ENCODE results near the gene RAB3GAP2.
"Not testable (repeated sequence)": the region's sequence is repeated elsewhere in the genome, so short reads cannot be mapped to it uniquely, and the experiment has no call there.

RAB3GAP2 gene

DNA sequence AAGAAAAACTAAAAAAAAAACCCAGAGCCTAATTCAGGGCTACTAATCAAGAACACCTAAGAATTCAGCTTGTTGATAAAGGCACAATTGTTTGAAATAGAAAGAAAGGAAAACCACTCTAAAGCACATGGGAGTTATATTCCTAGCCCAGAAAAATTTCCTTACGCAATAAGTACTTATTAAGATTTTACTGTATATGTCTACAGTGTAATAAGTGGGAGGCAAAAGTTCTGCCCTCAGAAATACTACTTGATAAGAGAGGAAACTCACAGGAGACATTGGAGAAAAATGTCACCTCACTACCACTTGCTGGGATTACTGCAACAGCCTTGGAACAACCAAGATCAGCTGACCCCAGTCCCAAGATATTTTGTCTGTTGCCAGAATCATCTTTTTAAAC is 112.2 kb downstream of the RAB3GAP2 start:
- H2BK15ac ChIP-seq (ENCODE audit: low read length), result no peak overlapping the region
- H3K18ac ChIP-seq (ENCODE audit: low read length), result no peak overlapping the region
- no peaks in the 10 kb centered on the region for H3K9me3 ChIP-seq (replicated peaks in 1 of 2; ENCODE audit: control insufficient read depth in 2 of 2, insufficient read depth in 1 of 2, low read depth in 1 of 2, low read length in 2 of 2)
- no peak overlapping the region for H4K91ac ChIP-seq (ENCODE audit: low read depth, low read length, poor library complexity)
- no peak overlapping the region for H3K23ac ChIP-seq (ENCODE audit: low read depth, low read length, poor library complexity)
- H3K4me3 ChIP-seq (ENCODE audit: low read length in 2 of 2), result no peak overlapping the region
- peaks cover 9 to 80% of the 10 kb centered on the region in 2 donors for H3K36me3 ChIP-seq (replicated peaks in 1 of 2; ENCODE audit: control insufficient read depth in 2 of 2, insufficient read depth in 2 of 2, low read length in 2 of 2)
- peaks cover 0 to 5% of the 10 kb centered on the region in 2 donors for H3K4me1 ChIP-seq (ENCODE audit: control insufficient read depth in 2 of 2, insufficient read depth in 1 of 2, low read depth in 1 of 2, low read length in 2 of 2)
- H2BK12ac ChIP-seq (ENCODE audit: low read length), result no peak overlapping the region
- DNase-seq (ENCODE audit: low spot score), result no peak
- H2AK5ac ChIP-seq (ENCODE audit: low read depth, low read length), result no peak overlapping the region
- WGBS, 2 donors (ENCODE audit: extremely low coverage in 2 of 2, insufficient read length in 2 of 2, insufficient replicate concordance in 1 of 2), result no CpG with 5 or more reads among the region's 1 CpG
- no peak overlapping the region for H3K4me2 ChIP-seq (ENCODE audit: insufficient read depth, low read length, poor library complexity, severe bottlenecking)
- H3K9ac ChIP-seq (ENCODE audit: low read depth, low read length, poor library complexity), result no peak overlapping the region
- no peak overlapping the region for H3K14ac ChIP-seq (ENCODE audit: low read length)
- H4K8ac ChIP-seq (ENCODE audit: low read depth, low read length), result no peak overlapping the region
- H3K27me3 ChIP-seq (ENCODE audit: control insufficient read depth in 3 of 3, insufficient read depth in 3 of 3, low read depth in 1 of 3, low read length in 3 of 3), result no peaks in the 10 kb centered on the region
- H3K27ac ChIP-seq (replicated peaks; ENCODE audit: low read length), result no peak overlapping the region
- no peak overlapping the region for H2AFZ ChIP-seq (ENCODE audit: low read length)
- no peak overlapping the region for H3K4ac ChIP-seq (ENCODE audit: low read length)
- no peak overlapping the region for H2BK5ac ChIP-seq (ENCODE audit: low read length)
- no peak overlapping the region for H2BK120ac ChIP-seq (ENCODE audit: low read depth, low read length)
- no peaks in the 10 kb centered on the region for H3K79me1 ChIP-seq (ENCODE audit: low read depth, low read length)

DNA sequence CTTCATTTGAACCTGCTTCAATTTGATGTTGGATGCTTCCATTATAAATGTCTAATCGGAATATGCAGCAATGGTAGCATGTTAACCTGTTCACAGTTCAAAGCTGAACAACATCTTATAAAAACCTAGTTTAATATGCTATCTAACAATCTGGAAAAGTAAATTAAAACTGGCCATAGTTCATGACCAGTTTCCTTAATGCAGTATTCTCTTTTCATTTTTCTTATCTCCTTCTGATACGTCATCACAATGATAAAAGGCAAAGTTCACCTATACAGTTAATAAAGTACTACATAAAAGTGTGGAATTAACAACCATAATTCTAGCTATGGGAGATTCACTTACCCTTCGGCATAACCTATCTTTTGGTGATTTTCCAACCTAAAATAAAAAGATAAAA is 113.2 kb downstream of the RAB3GAP2 start:
- no peak overlapping the region for H2BK12ac ChIP-seq (ENCODE audit: low read length)
- no CpG with 5 or more reads among the region's 3 CpGs for WGBS, 2 donors (ENCODE audit: extremely low coverage in 2 of 2, insufficient read length in 2 of 2, insufficient replicate concordance in 1 of 2)
- no peak overlapping the region for H2AFZ ChIP-seq (ENCODE audit: low read length)
- no peak overlapping the region for H3K4ac ChIP-seq (ENCODE audit: low read length)
- no peak overlapping the region for H2AK5ac ChIP-seq (ENCODE audit: low read depth, low read length)
- no peak overlapping the region for H3K4me2 ChIP-seq (ENCODE audit: insufficient read depth, low read length, poor library complexity, severe bottlenecking)
- H3K23ac ChIP-seq (ENCODE audit: low read depth, low read length, poor library complexity), result no peak overlapping the region
- H3K18ac ChIP-seq (ENCODE audit: low read length), result no peak overlapping the region
- H3K27me3 ChIP-seq (ENCODE audit: control insufficient read depth in 3 of 3, insufficient read depth in 3 of 3, low read depth in 1 of 3, low read length in 3 of 3), result no peaks in the 10 kb centered on the region
- no peak overlapping the region for H3K4me3 ChIP-seq (ENCODE audit: low read length in 2 of 2)
- peaks cover 0 to 5% of the 10 kb centered on the region in 2 donors for H3K4me1 ChIP-seq (ENCODE audit: control insufficient read depth in 2 of 2, insufficient read depth in 1 of 2, low read depth in 1 of 2, low read length in 2 of 2)
- H2BK15ac ChIP-seq (ENCODE audit: low read length), result no peak overlapping the region
- DNase-seq (ENCODE audit: low spot score), result no peak
- no peak overlapping the region for H2BK120ac ChIP-seq (ENCODE audit: low read depth, low read length)
- no peak overlapping the region for H3K14ac ChIP-seq (ENCODE audit: low read length)
- no peaks in the 10 kb centered on the region for H3K79me1 ChIP-seq (ENCODE audit: low read depth, low read length)
- no peak overlapping the region for H2BK5ac ChIP-seq (ENCODE audit: low read length)
- H4K91ac ChIP-seq (ENCODE audit: low read depth, low read length, poor library complexity), result no peak overlapping the region
- no peak overlapping the region for H3K27ac ChIP-seq (replicated peaks; ENCODE audit: low read length)
- peaks cover 13 to 78% of the 10 kb centered on the region in 2 donors for H3K36me3 ChIP-seq (replicated peaks in 1 of 2; ENCODE audit: control insufficient read depth in 2 of 2, insufficient read depth in 2 of 2, low read length in 2 of 2)
- no peak overlapping the region for H4K8ac ChIP-seq (ENCODE audit: low read depth, low read length)
- H3K9ac ChIP-seq (ENCODE audit: low read depth, low read length, poor library complexity), result no peak overlapping the region
- no peaks in the 10 kb centered on the region for H3K9me3 ChIP-seq (replicated peaks in 1 of 2; ENCODE audit: control insufficient read depth in 2 of 2, insufficient read depth in 1 of 2, low read depth in 1 of 2, low read length in 2 of 2)

DNA sequence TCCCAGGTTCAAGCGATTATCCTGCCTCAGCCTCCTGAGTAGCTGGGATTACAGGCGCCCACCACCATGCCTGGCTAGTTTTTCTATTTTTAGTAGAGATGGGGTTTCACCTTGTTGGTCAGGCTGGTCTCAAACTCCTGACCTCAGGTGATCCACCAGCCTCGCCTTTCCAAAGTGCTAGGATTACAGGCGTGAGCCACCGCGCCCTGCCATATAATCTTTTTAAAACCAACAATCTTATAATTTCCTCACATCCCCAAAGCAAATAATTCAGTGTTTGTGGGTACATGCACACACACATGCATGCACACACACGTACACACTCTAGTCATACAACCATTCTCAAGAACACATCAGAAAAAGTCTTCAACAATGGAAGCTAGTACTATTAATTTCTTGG is 113.7 kb downstream of the RAB3GAP2 start:
- H2BK120ac ChIP-seq (ENCODE audit: low read depth, low read length); H2AFZ ChIP-seq (ENCODE audit: low read length); H3K4ac ChIP-seq (ENCODE audit: low read length); H3K79me1 ChIP-seq (ENCODE audit: low read depth, low read length); H3K4me3 ChIP-seq (ENCODE audit: low read length in 2 of 2); H4K91ac ChIP-seq (ENCODE audit: low read depth, low read length, poor library complexity); H2BK12ac ChIP-seq (ENCODE audit: low read length); H3K18ac ChIP-seq (ENCODE audit: low read length); H3K9me3 ChIP-seq (replicated peaks in 1 of 2; ENCODE audit: control insufficient read depth in 2 of 2, insufficient read depth in 1 of 2, low read depth in 1 of 2, low read length in 2 of 2); H3K14ac ChIP-seq (ENCODE audit: low read length); H3K9ac ChIP-seq (ENCODE audit: low read depth, low read length, poor library complexity); H3K4me1 ChIP-seq (ENCODE audit: control insufficient read depth in 2 of 2, insufficient read depth in 1 of 2, low read depth in 1 of 2, low read length in 2 of 2); DNase-seq (ENCODE audit: low spot score); H3K4me2 ChIP-seq (ENCODE audit: insufficient read depth, low read length, poor library complexity, severe bottlenecking); H3K23ac ChIP-seq (ENCODE audit: low read depth, low read length, poor library complexity); H3K27me3 ChIP-seq (ENCODE audit: control insufficient read depth in 3 of 3, insufficient read depth in 3 of 3, low read depth in 1 of 3, low read length in 3 of 3); H4K8ac ChIP-seq (ENCODE audit: low read depth, low read length); H2BK5ac ChIP-seq (ENCODE audit: low read length); H3K27ac ChIP-seq (replicated peaks; ENCODE audit: low read length); H2AK5ac ChIP-seq (ENCODE audit: low read depth, low read length); H2BK15ac ChIP-seq (ENCODE audit: low read length): not testable (repeated sequence)
- WGBS, 2 donors (ENCODE audit: extremely low coverage in 2 of 2, insufficient read length in 2 of 2, insufficient replicate concordance in 1 of 2), result no CpG with 5 or more reads among the region's 7 CpGs
- peaks cover 13 to 80% of the 10 kb centered on the region in 2 donors for H3K36me3 ChIP-seq (replicated peaks in 1 of 2; ENCODE audit: control insufficient read depth in 2 of 2, insufficient read depth in 2 of 2, low read length in 2 of 2)

DNA sequence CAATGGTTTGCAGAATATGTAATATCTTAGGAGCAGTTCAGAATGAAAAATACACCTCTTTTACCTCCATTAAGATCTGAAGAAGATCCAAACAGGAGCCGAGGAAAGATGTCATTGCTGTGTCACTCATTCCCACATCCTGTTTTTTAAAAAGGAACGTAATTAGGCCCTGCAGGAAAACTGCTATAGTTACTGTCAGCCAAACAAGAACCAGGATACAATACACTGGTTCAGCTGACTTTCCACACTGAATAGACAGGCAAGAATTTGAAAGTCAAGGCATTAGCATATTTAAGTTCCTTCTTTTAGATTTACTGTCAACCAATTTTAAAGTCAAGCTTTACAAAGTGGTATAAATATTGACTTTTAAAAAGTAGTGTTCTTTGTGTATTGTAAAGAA is 114.5 kb downstream of the RAB3GAP2 start:
- no peak overlapping the region for H2BK5ac ChIP-seq (ENCODE audit: low read length)
- H3K9me3 ChIP-seq (replicated peaks in 1 of 2; ENCODE audit: control insufficient read depth in 2 of 2, insufficient read depth in 1 of 2, low read depth in 1 of 2, low read length in 2 of 2), result no peaks in the 10 kb centered on the region
- no peaks in the 10 kb centered on the region for H3K79me1 ChIP-seq (ENCODE audit: low read depth, low read length)
- no peak overlapping the region for H3K23ac ChIP-seq (ENCODE audit: low read depth, low read length, poor library complexity)
- no peak overlapping the region for H3K9ac ChIP-seq (ENCODE audit: low read depth, low read length, poor library complexity)
- H3K4ac ChIP-seq (ENCODE audit: low read length), result no peak overlapping the region
- no peak overlapping the region for H2BK15ac ChIP-seq (ENCODE audit: low read length)
- H3K27me3 ChIP-seq (ENCODE audit: control insufficient read depth in 3 of 3, insufficient read depth in 3 of 3, low read depth in 1 of 3, low read length in 3 of 3), result no peaks in the 10 kb centered on the region
- no peak overlapping the region for H3K27ac ChIP-seq (replicated peaks; ENCODE audit: low read length)
- no peak overlapping the region for H2BK12ac ChIP-seq (ENCODE audit: low read length)
- H2AFZ ChIP-seq (ENCODE audit: low read length), result no peak overlapping the region
- H3K4me1 ChIP-seq (ENCODE audit: control insufficient read depth in 2 of 2, insufficient read depth in 1 of 2, low read depth in 1 of 2, low read length in 2 of 2), result peaks cover 0 to 5% of the 10 kb centered on the region in 2 donors
- DNase-seq (ENCODE audit: low spot score), result no peak
- H2AK5ac ChIP-seq (ENCODE audit: low read depth, low read length), result no peak overlapping the region
- no peak overlapping the region for H2BK120ac ChIP-seq (ENCODE audit: low read depth, low read length)
- no CpG with 5 or more reads among the region's 2 CpGs for WGBS, 2 donors (ENCODE audit: extremely low coverage in 2 of 2, insufficient read length in 2 of 2, insufficient replicate concordance in 1 of 2)
- H3K4me3 ChIP-seq (ENCODE audit: low read length in 2 of 2), result no peak overlapping the region
- peaks cover 13 to 83% of the 10 kb centered on the region in 2 donors for H3K36me3 ChIP-seq (replicated peaks in 1 of 2; ENCODE audit: control insufficient read depth in 2 of 2, insufficient read depth in 2 of 2, low read length in 2 of 2)
- no peak overlapping the region for H3K14ac ChIP-seq (ENCODE audit: low read length)
- H4K8ac ChIP-seq (ENCODE audit: low read depth, low read length), result no peak overlapping the region
- H4K91ac ChIP-seq (ENCODE audit: low read depth, low read length, poor library complexity), result no peak overlapping the region
- no peak overlapping the region for H3K18ac ChIP-seq (ENCODE audit: low read length)
- no peak overlapping the region for H3K4me2 ChIP-seq (ENCODE audit: insufficient read depth, low read length, poor library complexity, severe bottlenecking)
